ENCODE measurements around the gene RBP2. TPM values are rescaled to one million over a fixed set of nuclear protein-coding genes. Genes with fewer than 3 reads are reported as not detected.

The RBP2 gene
- total and polyA plus RNA-seq, 10 of the 15 experiments (the other 5 are each of a cell fraction or from before 2014, with no cell fraction given) = not detected

- 51% methylated on average over 4 of the region's 4 CpGs for WGBS (ENCODE audit: insufficient coverage, insufficient replicate concordance, low lambda C conversion rate, missing lambda C conversion rate)
- H3K4me1 ChIP-seq (ENCODE audit: control insufficient read depth, insufficient read depth, low read length) = no peaks in the 10 kb centered on the region
- H3K79me2 ChIP-seq (ENCODE audit: control insufficient read depth, insufficient read depth, low read length) = no peaks in the 10 kb centered on the region
- H3K4me2 ChIP-seq (ENCODE audit: control insufficient read depth, insufficient read depth) = no peak overlapping the region
- no peak overlapping the region for H3K4me3 ChIP-seq
- ATAC-seq = no peak
- no peak for DNase-seq (ENCODE audit: low read depth, low spot score)
- H2AFZ ChIP-seq (ENCODE audit: control insufficient read depth, low read depth, low read length) = no peak overlapping the region
- SMC1A ChIA-PET (ENCODE audit: uncharacterized antibody, unreplicated experiment) = interaction anchor here (1.6 kb wide), 1 partner anchor 22 kb away, joined by 4 read pairs; no protein-coding TSS in a partner anchor
- H3K9me3 ChIP-seq (replicated peaks; ENCODE audit: control insufficient read depth, insufficient read depth, low read length) = no peaks in the 10 kb centered on the region
- H3K9ac ChIP-seq (ENCODE audit: control insufficient read depth, insufficient read depth, low read length) = no peak overlapping the region
- intact Hi-C loops (cut with micrococcal nuclease; ENCODE audit: unreplicated experiment) = no loop called here
- H4K20me1 ChIP-seq (ENCODE audit: control insufficient read depth, insufficient read depth) = no peaks in the 10 kb centered on the region
- in situ Hi-C loops (cut with MboI) = no loop called here
- TF ChIP-seq POU2F2 (IDR thresholded peaks at IDR 0.05; ENCODE audit: borderline replicate concordance, low read depth, low read length) (no peak), MXI1 (IDR thresholded peaks at IDR 0.05; ENCODE audit: low read depth, low read length) (no peak), MLLT1 (IDR thresholded peaks at IDR 0.05) (no peak), NBN (IDR thresholded peaks at IDR 0.05) (no peak), WRNIP1 (IDR thresholded peaks at IDR 0.05; ENCODE audit: borderline replicate concordance, low read depth, low read length) (no peak), HDGF (IDR thresholded peaks at IDR 0.05) (no peak), BCL3 (IDR thresholded peaks at IDR 0.05; ENCODE audit: borderline replicate concordance, insufficient read depth, low read depth, low read length, poor library complexity, severe bottlenecking) (no peak), ZNF207 (IDR thresholded peaks at IDR 0.05; ENCODE audit: borderline replicate concordance) (no peak), BACH1 (IDR thresholded peaks at IDR 0.05; ENCODE audit: borderline replicate concordance) (no peak)
- TF ChIP-seq, protein P1, sequence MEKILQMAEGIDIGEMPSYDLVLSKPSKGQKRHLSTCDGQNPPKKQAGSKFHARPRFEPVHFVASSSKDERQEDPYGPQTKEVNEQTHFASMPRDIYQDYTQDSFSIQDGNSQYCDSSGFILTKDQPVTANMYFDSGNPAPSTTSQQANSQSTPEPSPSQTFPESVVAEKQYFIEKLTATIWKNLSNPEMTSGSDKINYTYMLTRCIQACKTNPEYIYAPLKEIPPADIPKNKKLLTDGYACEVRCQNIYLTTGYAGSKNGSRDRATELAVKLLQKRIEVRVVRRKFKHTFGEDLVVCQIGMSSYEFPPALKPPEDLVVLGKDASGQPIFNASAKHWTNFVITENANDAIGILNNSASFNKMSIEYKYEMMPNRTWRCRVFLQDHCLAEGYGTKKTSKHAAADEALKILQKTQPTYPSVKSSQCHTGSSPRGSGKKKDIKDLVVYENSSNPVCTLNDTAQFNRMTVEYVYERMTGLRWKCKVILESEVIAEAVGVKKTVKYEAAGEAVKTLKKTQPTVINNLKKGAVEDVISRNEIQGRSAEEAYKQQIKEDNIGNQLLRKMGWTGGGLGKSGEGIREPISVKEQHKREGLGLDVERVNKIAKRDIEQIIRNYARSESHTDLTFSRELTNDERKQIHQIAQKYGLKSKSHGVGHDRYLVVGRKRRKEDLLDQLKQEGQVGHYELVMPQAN (conservative IDR thresholded peaks at IDR 0.05) = no peak
- POLR2A ChIA-PET = no interaction called here
- BruUV-seq (replicated peaks) = no TSS peak
- no peak for FAIRE-seq
- no peaks in the 10 kb centered on the region for H3K27me3 ChIP-seq (replicated peaks in 1 of 2; ENCODE audit: control insufficient read depth in 2 of 2, insufficient read depth in 2 of 2, low read length in 1 of 2)
- CTCF ChIA-PET = no interaction called here
- no peak overlapping the region for H3K27ac ChIP-seq (ENCODE audit: control insufficient read depth, insufficient read depth)
- RAD21 ChIA-PET (ENCODE audit: unreplicated experiment) = no interaction called here
- H3K36me3 ChIP-seq (ENCODE audit: control insufficient read depth in 2 of 2, insufficient read depth in 2 of 2, low read length in 1 of 2) = no peaks in the 10 kb centered on the region
Measured at GRCh38 chr3:139456386-139456785, 19.9 kb downstream of the RBP2 start.

All from GM12878 (cell line).